Ectodermal cell (in vitro differentiated cells): Measurements from ENCODE around the gene TPCN2. TPM values are rescaled to one million over a fixed set of nuclear protein-coding genes. Genes with fewer than 3 reads are reported as not detected.
A peak's percentile ranks its signal among the peaks of the same experiment; 100 is the strongest.
"Not testable (repeated sequence)": the region's sequence is repeated elsewhere in the genome, so short reads cannot be mapped to it uniquely, and the experiment has no call there.

ENCODE experiments used
- H3K27ac ChIP-seq: 2 replicates; pipeline ENCODE4 v1.7.0; 2013; ENCODE audit warnings: mild to moderate bottlenecking, low read depth, low read length; ENCODE audit not compliant: insufficient read depth, poor library complexity, severe bottlenecking
- H3K27me3 ChIP-seq: 2 replicates; pipeline ENCODE4 v1.7.0; 2013; ENCODE audit warnings: mild to moderate bottlenecking, low read length; ENCODE audit not compliant: insufficient read depth, control insufficient read depth, poor library complexity, severe bottlenecking
- H3K36me3 ChIP-seq: one replicate; pipeline ENCODE4 v1.7.0; 2013; ENCODE audit warnings: low read length; ENCODE audit not compliant: control insufficient read depth, insufficient read depth
- H3K4me1 ChIP-seq: one replicate; pipeline ENCODE4 v1.7.0; 2013; ENCODE audit warnings: low read length; ENCODE audit not compliant: control insufficient read depth, insufficient read depth
- H3K4me3 ChIP-seq: 2 replicates; pipeline ENCODE4 v1.7.0; 2013; ENCODE audit warnings: low read depth, low read length, control low read depth; ENCODE audit not compliant: insufficient read depth
- H3K9me3 ChIP-seq: 2 replicates; pipeline ENCODE4 v1.7.0; 2013; ENCODE audit warnings: mild to moderate bottlenecking, low read length, moderate library complexity; ENCODE audit not compliant: control insufficient read depth
- WGBS, 2 experiments: methylation state at CpG; one replicate each; pipeline ENCODE4 v1.1.7; 2013; ENCODE audit warnings: missing lambda C conversion rate in 2 of 2; 5-methylcytosine and 5-hydroxymethylcytosine counted together
- polyA plus RNA-seq, 4 experiments: library from polyadenylated mRNA; stranded (reverse); fragments of 50-300 nt; gene quantifications; one replicate each; pipeline ENCODE4 v1.2.3, GENCODE V29; 2013

The TPCN2 gene
- 13.2 TPM for polyA plus RNA-seq (2013, experiment 1 of 4)
- polyA plus RNA-seq (2013, experiment 2 of 4) = 14.5 TPM
- polyA plus RNA-seq (2013, experiment 3 of 4) = 12.5 TPM
- polyA plus RNA-seq (2013, experiment 4 of 4) = 12.2 TPM

- peak within 1 kb of the TSS; percentile 83 for H3K4me3 ChIP-seq
- no peak within 1 kb of the TSS for H3K27ac ChIP-seq
- peaks cover 23% of the 10 kb centered on the region for H3K4me1 ChIP-seq
- H3K9me3 ChIP-seq = no peaks in the 10 kb centered on the region
- 1% methylated on average over 76 of the region's 76 CpGs for WGBS, 2 experiments
- H3K36me3 ChIP-seq = no peaks in the 10 kb centered on the region
- H3K27me3 ChIP-seq = no peaks in the 10 kb centered on the region
These were observed at the start of gene TPCN2 for GRCh38 chr11:69048694-69049489. TSS of gene TPCN2 (plus strand) at chr11:69048932. CDS start at chr11:69048998, 66 bp downstream.

- no peaks in the 10 kb centered on the region for H3K4me1 ChIP-seq
- H3K27ac ChIP-seq = no peak overlapping the region
- H3K9me3 ChIP-seq = no peaks in the 10 kb centered on the region
- no peaks in the 10 kb centered on the region for H3K27me3 ChIP-seq
- H3K36me3 ChIP-seq = no peaks in the 10 kb centered on the region
- H3K4me3 ChIP-seq = no peak overlapping the region
- 92 to 93% methylated on average over 8 of the region's 8 CpGs for WGBS, 2 experiments
These were observed 49.5 kb upstream of the TPCN2 start for GRCh38 chr11:68999093-68999747.

- H3K4me1 ChIP-seq, H3K4me3 ChIP-seq, H3K36me3 ChIP-seq, H3K27me3 ChIP-seq, H3K27ac ChIP-seq, H3K9me3 ChIP-seq: not testable (repeated sequence)
- 93 to 95% methylated on average over 12 of the region's 12 CpGs for WGBS, 2 experiments
These were observed 48.9 kb upstream of the TPCN2 start for GRCh38 chr11:68999748-69000355.

DNA sequence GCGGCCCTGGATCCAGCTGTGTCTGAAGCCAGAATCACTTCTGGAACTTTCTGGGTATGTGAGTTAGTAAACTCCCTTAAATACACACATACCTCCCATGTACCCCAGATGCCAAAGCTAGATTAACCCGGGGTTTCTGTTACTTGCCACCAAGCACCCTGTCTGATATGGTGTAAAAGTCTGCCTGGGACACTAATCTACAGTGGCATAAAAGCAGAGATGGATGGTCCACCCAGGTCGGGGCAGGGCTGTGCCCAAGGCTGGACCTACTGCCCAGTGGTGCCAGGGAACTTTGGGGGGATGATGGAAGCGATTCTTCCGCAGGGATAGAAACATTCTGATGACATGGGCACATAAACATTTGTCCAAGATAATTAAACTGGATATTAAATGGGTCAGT lies 48.3 kb upstream of the TPCN2 start:
- Histone ChIP-seq H3K27ac (no peak overlapping the region), H3K9me3 (no peaks in the 10 kb centered on the region), H3K36me3 (no peaks in the 10 kb centered on the region), H3K4me3 (no peak overlapping the region), H3K4me1 (no peaks in the 10 kb centered on the region), H3K27me3 (no peaks in the 10 kb centered on the region)
- 94 to 95% methylated on average over 5 of the region's 5 CpGs for WGBS, 2 experiments

- Histone ChIP-seq H3K27ac (no peak overlapping the region), H3K4me3 (no peak overlapping the region), H3K4me1 (no peaks in the 10 kb centered on the region), H3K27me3 (no peaks in the 10 kb centered on the region), H3K9me3 (no peaks in the 10 kb centered on the region), H3K36me3 (no peaks in the 10 kb centered on the region)
- 91 to 93% methylated on average over 8 of the region's 8 CpGs for WGBS, 2 experiments
These were observed 47.9 kb upstream of the TPCN2 start for GRCh38 chr11:69000831-69001242.

DNA sequence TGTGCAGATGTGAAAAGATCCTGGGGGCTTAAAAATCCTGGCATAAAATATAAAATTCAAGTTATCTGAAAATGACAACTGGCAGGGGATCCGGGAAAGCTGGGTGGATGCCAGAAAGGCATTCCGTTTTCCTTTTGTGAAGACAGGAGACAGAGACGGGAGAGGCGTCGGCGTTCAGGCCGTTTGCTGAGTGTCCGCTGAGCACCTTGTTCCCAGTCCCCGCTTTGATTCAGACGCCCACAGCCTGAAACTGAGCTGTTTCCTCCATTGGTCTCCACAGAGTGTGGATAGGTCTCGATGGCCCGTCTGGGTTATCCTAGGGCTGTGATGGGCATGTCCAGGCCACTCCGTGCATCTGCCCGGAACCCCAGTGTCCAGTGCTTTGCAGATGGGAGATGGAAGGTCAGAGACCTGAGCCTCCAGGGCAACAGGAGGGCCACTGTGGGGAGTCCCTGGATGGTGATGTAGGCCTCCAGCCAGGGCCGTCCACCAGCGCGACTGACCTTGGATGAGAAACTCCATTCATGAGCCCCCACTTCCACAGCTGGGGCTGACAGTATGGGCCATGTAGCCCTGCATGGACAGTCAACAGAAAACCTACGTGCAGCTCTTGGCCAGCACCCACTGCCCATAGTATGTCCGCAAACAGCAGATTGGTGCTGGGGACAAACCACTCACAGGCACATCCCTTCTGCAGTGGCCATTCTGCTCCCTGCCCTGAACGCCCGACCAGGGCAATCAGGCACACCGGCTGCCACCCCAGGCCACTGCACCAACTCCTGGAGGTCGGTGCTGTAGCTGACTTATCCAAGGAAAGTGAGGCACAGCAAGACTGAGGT lies 47.3 kb upstream of the TPCN2 start:
- H3K4me1 ChIP-seq = no peaks in the 10 kb centered on the region
- no peaks in the 10 kb centered on the region for H3K27me3 ChIP-seq
- no peaks in the 10 kb centered on the region for H3K9me3 ChIP-seq
- H3K27ac ChIP-seq = no peak overlapping the region
- WGBS, 2 experiments = 91 to 92% methylated on average over 23 of the region's 23 CpGs
- no peaks in the 10 kb centered on the region for H3K36me3 ChIP-seq
- no peak overlapping the region for H3K4me3 ChIP-seq

DNA sequence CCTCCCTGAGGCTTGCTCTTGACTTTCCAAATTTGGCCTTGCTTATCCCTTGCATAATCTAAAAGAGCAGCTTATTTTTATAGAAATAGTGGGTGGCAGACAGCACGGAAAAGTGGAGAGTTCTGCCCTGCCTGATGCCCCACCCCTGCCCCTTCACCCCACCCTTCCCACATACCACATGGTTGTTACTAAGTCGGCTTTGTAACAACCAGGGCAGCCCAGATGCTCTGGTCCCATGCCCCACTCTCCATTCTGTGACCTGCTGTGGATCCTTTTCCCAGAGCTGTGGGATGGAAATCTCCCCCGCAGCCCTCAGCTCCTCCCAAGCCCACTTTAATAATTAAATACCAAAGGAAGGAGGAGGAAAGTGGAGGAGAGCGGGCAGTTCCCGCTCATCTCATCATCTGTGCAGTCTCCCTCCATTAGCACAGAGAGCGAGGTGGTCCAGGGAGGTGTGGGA lies 46.6 kb upstream of the TPCN2 start:
- no peaks in the 10 kb centered on the region for H3K4me1 ChIP-seq
- no peaks in the 10 kb centered on the region for H3K27me3 ChIP-seq
- 90 to 91% methylated on average over 6 of the region's 6 CpGs for WGBS, 2 experiments
- H3K9me3 ChIP-seq = no peaks in the 10 kb centered on the region
- H3K27ac ChIP-seq = no peak overlapping the region
- no peaks in the 10 kb centered on the region for H3K36me3 ChIP-seq
- no peak overlapping the region for H3K4me3 ChIP-seq

GRCh38 chr11:69002570-69003231 lies 46.0 kb upstream of the TPCN2 start:
- 83 to 86% methylated on average over 13 of the region's 13 CpGs for WGBS, 2 experiments
- Histone ChIP-seq H3K36me3 (no peaks in the 10 kb centered on the region), H3K4me3 (no peak overlapping the region), H3K27me3 (no peaks in the 10 kb centered on the region), H3K9me3 (no peaks in the 10 kb centered on the region), H3K27ac (no peak overlapping the region), H3K4me1 (no peaks in the 10 kb centered on the region)

- WGBS, 2 experiments = 96% methylated on average over 9 of the region's 9 CpGs
- Histone ChIP-seq H3K27me3 (no peaks in the 10 kb centered on the region), H3K36me3 (no peaks in the 10 kb centered on the region), H3K9me3 (no peaks in the 10 kb centered on the region), H3K4me1 (no peaks in the 10 kb centered on the region), H3K4me3 (no peak overlapping the region), H3K27ac (no peak overlapping the region)
These were observed 45.3 kb upstream of the TPCN2 start for GRCh38 chr11:69003301-69003865.
